BE2C (cell line): ENCODE results near the gene LTBP1.

ENCODE experiments used
- DNase-seq: peaks from one replicate; pipeline ENCODE4 v3.0.0-alpha.2; 2020
- H3K27me3 ChIP-seq: fragments of 250-450 bp; sonication (Bioruptor Pico); 2 replicates; pipeline ENCODE4 v1.5.1; 2020; ENCODE audit warnings: mild to moderate bottlenecking
- H3K36me3 ChIP-seq: fragments of 250-450 bp; sonication (Bioruptor Pico); 2 replicates; pipeline ENCODE4 v1.5.1; 2020; ENCODE audit warnings: mild to moderate bottlenecking
- H3K4me1 ChIP-seq: fragments of 250-450 bp; sonication (Bioruptor Pico); 2 replicates; pipeline ENCODE4 v1.5.1; 2020
- H3K4me3 ChIP-seq: 2 replicates; pipeline ENCODE4 v1.5.1; 2011; ENCODE audit warnings: low read depth, low read length
- H3K9me3 ChIP-seq: fragments of 250-450 bp; sonication (Bioruptor Pico); 2 replicates; pipeline ENCODE4 v1.5.1; 2020
- TF ChIP-seq, protein P1 (sequence below): IDR thresholded peaks from 2 replicates; pipeline ENCODE4 v1.5.1; 2012; ENCODE audit warnings: mild to moderate bottlenecking, low read depth, low read length

LTBP1 gene

GRCh38 chr2:33395655-33396249 lies 449.0 kb downstream of the LTBP1 start:
- peak; percentile 58 for DNase-seq
- H3K9me3 ChIP-seq: no peaks in the 10 kb centered on the region
- no peaks in the 10 kb centered on the region for H3K36me3 ChIP-seq
- no peaks in the 10 kb centered on the region for H3K27me3 ChIP-seq
- TF ChIP-seq, protein P1, sequence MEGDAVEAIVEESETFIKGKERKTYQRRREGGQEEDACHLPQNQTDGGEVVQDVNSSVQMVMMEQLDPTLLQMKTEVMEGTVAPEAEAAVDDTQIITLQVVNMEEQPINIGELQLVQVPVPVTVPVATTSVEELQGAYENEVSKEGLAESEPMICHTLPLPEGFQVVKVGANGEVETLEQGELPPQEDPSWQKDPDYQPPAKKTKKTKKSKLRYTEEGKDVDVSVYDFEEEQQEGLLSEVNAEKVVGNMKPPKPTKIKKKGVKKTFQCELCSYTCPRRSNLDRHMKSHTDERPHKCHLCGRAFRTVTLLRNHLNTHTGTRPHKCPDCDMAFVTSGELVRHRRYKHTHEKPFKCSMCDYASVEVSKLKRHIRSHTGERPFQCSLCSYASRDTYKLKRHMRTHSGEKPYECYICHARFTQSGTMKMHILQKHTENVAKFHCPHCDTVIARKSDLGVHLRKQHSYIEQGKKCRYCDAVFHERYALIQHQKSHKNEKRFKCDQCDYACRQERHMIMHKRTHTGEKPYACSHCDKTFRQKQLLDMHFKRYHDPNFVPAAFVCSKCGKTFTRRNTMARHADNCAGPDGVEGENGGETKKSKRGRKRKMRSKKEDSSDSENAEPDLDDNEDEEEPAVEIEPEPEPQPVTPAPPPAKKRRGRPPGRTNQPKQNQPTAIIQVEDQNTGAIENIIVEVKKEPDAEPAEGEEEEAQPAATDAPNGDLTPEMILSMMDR: peak; percentile 71
- no peaks in the 10 kb centered on the region for H3K4me1 ChIP-seq
- no peak overlapping the region for H3K4me3 ChIP-seq

GRCh38 chr2:33404321-33404720 lies 457.6 kb downstream of the LTBP1 start:
- Histone ChIP-seq H3K4me3 (no peak overlapping the region), H3K4me1 (no peaks in the 10 kb centered on the region), H3K9me3 (no peaks in the 10 kb centered on the region), H3K27me3 (peaks cover 22% of the 10 kb centered on the region), H3K36me3 (no peaks in the 10 kb centered on the region)
- TF ChIP-seq, protein P1: no peak
- no peak for DNase-seq

DNA sequence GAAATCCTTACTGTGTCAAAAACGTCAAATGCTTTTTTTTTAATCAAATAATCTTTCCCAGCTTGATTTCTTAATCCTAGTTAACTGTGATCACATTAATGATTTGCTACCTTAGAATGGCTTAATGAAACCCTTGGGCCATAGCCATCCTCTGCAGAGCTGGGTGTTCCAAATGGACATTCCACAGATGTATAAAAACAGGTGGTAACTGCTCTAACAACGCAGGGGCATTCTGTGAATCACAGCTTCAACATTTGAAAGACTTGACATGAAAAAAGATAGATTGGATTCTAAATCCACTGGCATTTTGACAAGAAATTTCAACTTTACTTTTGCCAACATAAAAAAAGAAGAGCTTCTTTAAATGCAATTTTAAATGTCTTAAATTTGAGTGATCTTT lies 459.9 kb downstream of the LTBP1 start:
- Histone ChIP-seq H3K4me3 (no peak overlapping the region), H3K36me3 (no peaks in the 10 kb centered on the region), H3K4me1 (no peaks in the 10 kb centered on the region), H3K9me3 (no peaks in the 10 kb centered on the region), H3K27me3 (peaks cover 22% of the 10 kb centered on the region)
- TF ChIP-seq, protein P1: no peak
- DNase-seq: no peak

- TF ChIP-seq, protein P1: no peak
- H3K36me3 ChIP-seq: no peaks in the 10 kb centered on the region
- H3K4me1 ChIP-seq: no peaks in the 10 kb centered on the region
- no peak overlapping the region for H3K4me3 ChIP-seq
- DNase-seq: no peak
- H3K27me3 ChIP-seq: peaks cover 22% of the 10 kb centered on the region
- no peaks in the 10 kb centered on the region for H3K9me3 ChIP-seq
Observed at GRCh38 chr2:33408109-33408508, 461.4 kb downstream of the LTBP1 start.

DNA sequence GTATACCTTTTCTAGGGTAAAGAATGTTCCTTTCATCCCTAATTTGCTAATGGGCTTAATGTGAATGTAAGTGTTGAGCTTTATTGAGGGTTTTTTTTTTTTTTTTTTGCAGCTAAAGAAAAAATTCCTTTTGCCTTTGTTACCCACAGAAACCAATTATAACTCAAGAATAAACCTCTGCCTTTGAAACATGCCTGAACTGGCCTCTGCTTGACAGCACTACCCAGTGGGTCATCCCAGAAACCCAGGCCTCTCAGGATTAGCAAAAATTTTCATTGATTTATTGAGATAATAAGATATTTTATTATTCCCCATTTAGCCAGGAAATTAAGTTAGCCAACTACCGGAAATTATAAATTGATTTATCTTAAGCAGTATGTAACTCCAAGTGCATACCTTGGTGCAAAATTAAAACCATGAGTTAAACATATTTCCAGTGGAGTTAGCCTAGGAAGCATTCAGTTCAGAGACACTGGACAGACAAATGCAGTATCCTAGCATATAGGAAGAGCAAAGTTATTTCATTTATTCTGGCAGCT lies 462.7 kb downstream of the LTBP1 start:
- Histone ChIP-seq H3K27me3 (peaks cover 13% of the 10 kb centered on the region), H3K4me1 (no peaks in the 10 kb centered on the region), H3K4me3 (no peak overlapping the region), H3K9me3 (no peaks in the 10 kb centered on the region), H3K36me3 (no peaks in the 10 kb centered on the region)
- DNase-seq: no peak
- TF ChIP-seq, protein P1: no peak

- TF ChIP-seq, protein P1: no peak
- DNase-seq: no peak
- H3K27me3 ChIP-seq: peaks cover 8% of the 10 kb centered on the region
Observed at GRCh38 chr2:33411765-33412164, 465.0 kb downstream of the LTBP1 start.

More at GRCh38 chr2:33411765-33412164, 465.0 kb downstream of the LTBP1 start:
- Histone ChIP-seq H3K9me3 (no peaks in the 10 kb centered on the region), H3K4me1 (no peaks in the 10 kb centered on the region), H3K4me3 (no peak overlapping the region), H3K36me3 (no peaks in the 10 kb centered on the region)
